GM19455 (cell line): ENCODE data around the gene XYLT1.

Experiments
- ATAC-seq: cut with Tn5 transposase; IDR thresholded peaks from one replicate; pipeline ENCODE4 v1.9.1; 2021; ENCODE audit not compliant: unreplicated experiment

The XYLT1 gene

GRCh38 chr16:17128791-17129190, 342.0 kb downstream of the XYLT1 start:
- ATAC-seq: no peak

GRCh38 chr16:17126156-17126555, 344.6 kb downstream of the XYLT1 start:
- no peak for ATAC-seq

- ATAC-seq: no peak
These were observed 345.1 kb downstream of the XYLT1 start for GRCh38 chr16:17125671-17126070.

GRCh38 chr16:17117906-17118577, 352.7 kb downstream of the XYLT1 start:
- ATAC-seq: no peak

GRCh38 chr16:17116595-17117322, 354.0 kb downstream of the XYLT1 start:
- ATAC-seq: no peak

GRCh38 chr16:17109413-17109812, 361.3 kb downstream of the XYLT1 start:
- ATAC-seq: no peak

GRCh38 chr16:17108596-17108995, 362.2 kb downstream of the XYLT1 start:
- no peak for ATAC-seq

- no peak for ATAC-seq
These were observed 363.3 kb downstream of the XYLT1 start for GRCh38 chr16:17107450-17107849.

GRCh38 chr16:17106243-17106791, 364.4 kb downstream of the XYLT1 start:
- no peak for ATAC-seq

GRCh38 chr16:17105239-17105797, 365.4 kb downstream of the XYLT1 start:
- no peak for ATAC-seq

GRCh38 chr16:17104654-17105053, 366.1 kb downstream of the XYLT1 start:
- ATAC-seq: no peak

GRCh38 chr16:17103216-17103615, 367.5 kb downstream of the XYLT1 start:
- no peak for ATAC-seq

- ATAC-seq: no peak
These were observed 369.1 kb downstream of the XYLT1 start for GRCh38 chr16:17101646-17102045.

GRCh38 chr16:17098685-17099084, 372.1 kb downstream of the XYLT1 start:
- ATAC-seq: no peak

GRCh38 chr16:17084130-17084529, 386.6 kb downstream of the XYLT1 start:
- ATAC-seq: no peak

- no peak for ATAC-seq
These were observed 387.1 kb downstream of the XYLT1 start for GRCh38 chr16:17083628-17084027.

GRCh38 chr16:17082095-17082882, 388.5 kb downstream of the XYLT1 start:
- no peak for ATAC-seq

GRCh38 chr16:17080105-17080504, 390.7 kb downstream of the XYLT1 start:
- no peak for ATAC-seq

GRCh38 chr16:17078931-17079631, 391.7 kb downstream of the XYLT1 start:
- ATAC-seq: no peak

- no peak for ATAC-seq
These were observed 393.8 kb downstream of the XYLT1 start for GRCh38 chr16:17076818-17077498.
